GM06990 (cell line): ENCODE measurements around the gene MUC12.

Experiments
- DNase-seq: peaks from one replicate; pipeline ENCODE4 v3.0.0-alpha.2; 2011; ENCODE audit not compliant: insufficient read length; ENCODE audit errors: extremely low read depth
- H3K27me3 ChIP-seq: replicated peaks from 2 replicates; pipeline ENCODE4 v1.6.0; 2011; ENCODE audit warnings: low read length; ENCODE audit not compliant: control insufficient read depth, insufficient read depth
- H3K36me3 ChIP-seq: 2 replicates; pipeline ENCODE4 v1.5.1; 2011; ENCODE audit warnings: low read length; ENCODE audit not compliant: control insufficient read depth, insufficient read depth
- H3K4me3 ChIP-seq: replicated peaks from 2 replicates; pipeline ENCODE4 v1.5.1; 2011; ENCODE audit warnings: low read depth, mild to moderate bottlenecking, control low read depth, low read length
- CTCF ChIP-seq: IDR thresholded peaks from 2 replicates; pipeline ENCODE4 v1.5.1; 2011; ENCODE audit warnings: low read length, control low read depth, mild to moderate bottlenecking, inconsistent platforms; ENCODE audit not compliant: insufficient read depth, poor library complexity, severe bottlenecking

MUC12 gene

GRCh38 chr7:100965045-100965722, 4.2 kb upstream of the MUC12 start:
- Histone ChIP-seq H3K4me3 (no peak overlapping the region), H3K36me3 (no peaks in the 10 kb centered on the region), H3K27me3 (peaks cover 10% of the 10 kb centered on the region)
- no peak for TF ChIP-seq CTCF
- DNase-seq: no peak

GRCh38 chr7:100965723-100966541, 3.4 kb upstream of the MUC12 start:
- peak; percentile 80 for DNase-seq
- peak; percentile 65 for TF ChIP-seq CTCF
- Histone ChIP-seq H3K27me3 (peaks cover 9% of the 10 kb centered on the region), H3K36me3 (no peaks in the 10 kb centered on the region), H3K4me3 (no peak overlapping the region)

- no peak for DNase-seq
- Histone ChIP-seq H3K36me3 (no peaks in the 10 kb centered on the region), H3K4me3 (no peak overlapping the region), H3K27me3 (peaks cover 9% of the 10 kb centered on the region)
- TF ChIP-seq CTCF: no peak
These were observed 2.6 kb upstream of the MUC12 start for GRCh38 chr7:100966542-100967291.

GRCh38 chr7:100967292-100967863, 2.0 kb upstream of the MUC12 start:
- no peaks in the 10 kb centered on the region for H3K36me3 ChIP-seq
- H3K27me3 ChIP-seq: peaks cover 9% of the 10 kb centered on the region
- H3K4me3 ChIP-seq: no peak overlapping the region
- no peak for TF ChIP-seq CTCF
- DNase-seq: no peak

- Histone ChIP-seq H3K4me3 (no peak overlapping the region), H3K27me3 (peaks cover 9% of the 10 kb centered on the region), H3K36me3 (no peaks in the 10 kb centered on the region)
- DNase-seq: no peak
- no peak for TF ChIP-seq CTCF
These were observed 1.3 kb upstream of the MUC12 start for GRCh38 chr7:100968031-100968430.
